Endodermal cell (in vitro differentiated cells): ENCODE results near the gene JMJD7. TPM values are rescaled to one million over a fixed set of nuclear protein-coding genes. Genes with fewer than 3 reads are reported as not detected.

Experiments used
- DNase-seq: peaks from one replicate; pipeline ENCODE4 v3.0.0-alpha.2; 2017
- H3K27ac ChIP-seq: 2 replicates; pipeline ENCODE4 v1.5.1; 2013; ENCODE audit warnings: mild to moderate bottlenecking, low read depth, low read length, moderate library complexity
- H3K27me3 ChIP-seq: 2 replicates; pipeline ENCODE4 v1.6.1; 2013; ENCODE audit warnings: mild to moderate bottlenecking, low read length, moderate library complexity; ENCODE audit not compliant: insufficient read depth, control insufficient read depth, poor library complexity, severe bottlenecking
- H3K36me3 ChIP-seq: 2 replicates; pipeline ENCODE4 v1.7.0; 2013; ENCODE audit warnings: mild to moderate bottlenecking, low read length, moderate library complexity; ENCODE audit not compliant: control insufficient read depth, insufficient read depth
- H3K4me1 ChIP-seq: one replicate; pipeline ENCODE4 v1.7.0; 2013; ENCODE audit warnings: low read length; ENCODE audit not compliant: control insufficient read depth, insufficient read depth
- H3K4me3 ChIP-seq: 2 replicates; pipeline ENCODE4 v1.5.1; 2013; ENCODE audit warnings: mild to moderate bottlenecking, low read length, moderate library complexity
- H3K9ac ChIP-seq: 2 replicates; pipeline ENCODE4 v1.6.1; 2013; ENCODE audit warnings: mild to moderate bottlenecking, low read length, moderate library complexity; ENCODE audit not compliant: poor library complexity, severe bottlenecking; ENCODE audit errors: extremely low read depth
- H3K9me3 ChIP-seq: 2 replicates; pipeline ENCODE4 v1.6.1; 2013; ENCODE audit warnings: mild to moderate bottlenecking, low read length, moderate library complexity; ENCODE audit not compliant: control insufficient read depth
- H3K27ac Mint-ChIP-seq: 2 replicates; pipeline ENCODE4 v1.8.0; 2020; ENCODE audit warnings: mixed read lengths
- H3K27me3 Mint-ChIP-seq: 2 replicates; pipeline ENCODE4 v1.8.0; 2021; ENCODE audit warnings: mild to moderate bottlenecking, mixed read lengths; ENCODE audit not compliant: insufficient read depth
- H3K36me3 Mint-ChIP-seq: 2 replicates; pipeline ENCODE4 v1.8.0; 2020; ENCODE audit warnings: low read depth, mixed read lengths
- H3K4me1 Mint-ChIP-seq: 2 replicates; pipeline ENCODE4 v1.8.0; 2020; ENCODE audit warnings: mixed read lengths
- H3K4me3 Mint-ChIP-seq: 2 replicates; pipeline ENCODE4 v1.8.0; 2020; ENCODE audit warnings: mild to moderate bottlenecking, moderate library complexity, mixed read lengths
- H3K9me3 Mint-ChIP-seq: 2 replicates; pipeline ENCODE4 v1.8.0; 2020; ENCODE audit warnings: mild to moderate bottlenecking, mixed read lengths
- WGBS, 2 experiments: methylation state at CpG; one replicate each; pipeline versions ENCODE4 v1.1.5 to v1.1.7; 2013; ENCODE audit warnings: missing lambda C conversion rate in 2 of 2, mixed read lengths in 1 of 2; ENCODE audit not compliant: insufficient coverage in 1 of 2, insufficient read length in 1 of 2; 5-methylcytosine and 5-hydroxymethylcytosine counted together
- total RNA-seq, 2 donors: library from RNA; stranded (reverse); fragmentation: NEBNext Ultra II Directional in 1 of 2; extraction: Animal tissue kit (Norgen Biotek cat#: 25700) in 1 of 2; gene quantifications; 2 replicates in 1 of 2; 3 replicates in 1 of 2; pipeline ENCODE4 v1.2.1, GENCODE V29; 2021
- TF ChIP-seq, protein P1 (sequence below): fragments of 200-600 bp; sonication (generic); conservative IDR thresholded peaks from 2 replicates; pipeline ENCODE4 v1.5.0; 2021; ENCODE audit warnings: antibody characterized with exemption, mild to moderate bottlenecking

Gene JMJD7
- total RNA-seq, 2 donors from 2014 or later: 18.4 to 22.1 TPM

DNA sequence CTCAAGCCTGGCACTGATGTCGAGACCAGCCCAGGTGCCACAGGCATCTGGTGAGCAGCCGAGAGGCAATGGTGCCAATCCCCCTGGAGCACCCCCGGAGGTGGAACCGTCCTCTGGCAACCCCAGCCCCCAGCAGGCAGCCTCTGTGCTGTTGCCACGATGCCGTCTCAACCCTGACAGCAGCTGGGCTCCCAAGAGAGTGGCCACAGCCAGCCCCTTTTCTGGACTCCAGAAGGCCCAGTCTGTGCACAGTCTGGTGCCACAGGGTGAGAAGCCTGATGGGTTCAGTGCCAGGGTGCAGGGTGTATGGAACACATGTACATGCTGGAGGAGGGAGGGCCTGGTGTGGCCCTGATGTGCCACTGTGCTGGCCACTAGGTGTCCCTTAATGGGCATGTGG lies 4.9 kb upstream of the JMJD7 start:
- peaks cover 1% of the 10 kb centered on the region for H3K4me1 Mint-ChIP-seq
- H3K4me1 ChIP-seq: no peaks in the 10 kb centered on the region
- no peak overlapping the region for H3K4me3 Mint-ChIP-seq

DNA sequence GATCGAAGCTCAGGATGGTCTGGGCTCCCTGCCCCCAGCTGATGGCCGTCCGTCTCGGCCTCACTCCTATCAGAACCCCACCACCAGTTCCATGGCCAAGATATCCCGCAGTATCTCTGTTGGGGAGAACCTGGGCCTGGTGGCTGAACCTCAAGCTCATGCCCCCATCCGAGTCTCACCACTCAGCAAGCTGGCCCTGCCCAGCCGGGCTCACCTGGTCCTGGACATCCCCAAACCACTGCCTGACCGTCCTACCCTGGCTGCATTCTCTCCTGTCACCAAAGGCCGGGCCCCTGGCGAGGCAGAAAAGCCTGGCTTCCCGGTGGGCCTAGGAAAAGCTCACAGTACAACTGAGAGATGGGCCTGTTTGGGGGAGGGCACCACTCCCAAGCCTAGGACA lies 4.4 kb upstream of the JMJD7 start:
- Mint-ChIP-seq H3K4me1 (peaks cover 2% of the 10 kb centered on the region), H3K27me3 (peaks cover 3% of the 10 kb centered on the region), H3K9me3 (no peaks in the 10 kb centered on the region), H3K36me3 (peaks cover 15% of the 10 kb centered on the region), H3K4me3 (no peak overlapping the region), H3K27ac (no peak overlapping the region)
- DNase-seq: no peak
- TF ChIP-seq, protein P1, sequence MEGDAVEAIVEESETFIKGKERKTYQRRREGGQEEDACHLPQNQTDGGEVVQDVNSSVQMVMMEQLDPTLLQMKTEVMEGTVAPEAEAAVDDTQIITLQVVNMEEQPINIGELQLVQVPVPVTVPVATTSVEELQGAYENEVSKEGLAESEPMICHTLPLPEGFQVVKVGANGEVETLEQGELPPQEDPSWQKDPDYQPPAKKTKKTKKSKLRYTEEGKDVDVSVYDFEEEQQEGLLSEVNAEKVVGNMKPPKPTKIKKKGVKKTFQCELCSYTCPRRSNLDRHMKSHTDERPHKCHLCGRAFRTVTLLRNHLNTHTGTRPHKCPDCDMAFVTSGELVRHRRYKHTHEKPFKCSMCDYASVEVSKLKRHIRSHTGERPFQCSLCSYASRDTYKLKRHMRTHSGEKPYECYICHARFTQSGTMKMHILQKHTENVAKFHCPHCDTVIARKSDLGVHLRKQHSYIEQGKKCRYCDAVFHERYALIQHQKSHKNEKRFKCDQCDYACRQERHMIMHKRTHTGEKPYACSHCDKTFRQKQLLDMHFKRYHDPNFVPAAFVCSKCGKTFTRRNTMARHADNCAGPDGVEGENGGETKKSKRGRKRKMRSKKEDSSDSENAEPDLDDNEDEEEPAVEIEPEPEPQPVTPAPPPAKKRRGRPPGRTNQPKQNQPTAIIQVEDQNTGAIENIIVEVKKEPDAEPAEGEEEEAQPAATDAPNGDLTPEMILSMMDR: no peak
- H3K9me3 ChIP-seq: no peaks in the 10 kb centered on the region
- H3K9ac ChIP-seq: no peak overlapping the region
- no peaks in the 10 kb centered on the region for H3K4me1 ChIP-seq
- H3K36me3 ChIP-seq: peaks cover 4% of the 10 kb centered on the region
- no peak overlapping the region for H3K4me3 ChIP-seq
- 93 to 94% methylated on average over 3 to 11 of the region's 11 CpGs for WGBS, 2 experiments
- no peaks in the 10 kb centered on the region for H3K27me3 ChIP-seq
- no peak overlapping the region for H3K27ac ChIP-seq

More for the DNA sequence above, 4.9 kb upstream of the JMJD7 start:
- DNase-seq: no peak
- WGBS, 2 experiments: 91 to 100% methylated on average over 4 to 6 of the region's 6 CpGs
- Histone ChIP-seq H3K9ac (no peak overlapping the region), H3K27ac (no peak overlapping the region), H3K9me3 (no peaks in the 10 kb centered on the region), H3K36me3 (peaks cover 9% of the 10 kb centered on the region), H3K4me3 (no peak overlapping the region), H3K27me3 (no peaks in the 10 kb centered on the region)
- Mint-ChIP-seq H3K9me3 (no peaks in the 10 kb centered on the region), H3K27me3 (peaks cover 3% of the 10 kb centered on the region), H3K27ac (no peak overlapping the region), H3K36me3 (peaks cover 20% of the 10 kb centered on the region)
- TF ChIP-seq, protein P1: peak; percentile 26

DNA sequence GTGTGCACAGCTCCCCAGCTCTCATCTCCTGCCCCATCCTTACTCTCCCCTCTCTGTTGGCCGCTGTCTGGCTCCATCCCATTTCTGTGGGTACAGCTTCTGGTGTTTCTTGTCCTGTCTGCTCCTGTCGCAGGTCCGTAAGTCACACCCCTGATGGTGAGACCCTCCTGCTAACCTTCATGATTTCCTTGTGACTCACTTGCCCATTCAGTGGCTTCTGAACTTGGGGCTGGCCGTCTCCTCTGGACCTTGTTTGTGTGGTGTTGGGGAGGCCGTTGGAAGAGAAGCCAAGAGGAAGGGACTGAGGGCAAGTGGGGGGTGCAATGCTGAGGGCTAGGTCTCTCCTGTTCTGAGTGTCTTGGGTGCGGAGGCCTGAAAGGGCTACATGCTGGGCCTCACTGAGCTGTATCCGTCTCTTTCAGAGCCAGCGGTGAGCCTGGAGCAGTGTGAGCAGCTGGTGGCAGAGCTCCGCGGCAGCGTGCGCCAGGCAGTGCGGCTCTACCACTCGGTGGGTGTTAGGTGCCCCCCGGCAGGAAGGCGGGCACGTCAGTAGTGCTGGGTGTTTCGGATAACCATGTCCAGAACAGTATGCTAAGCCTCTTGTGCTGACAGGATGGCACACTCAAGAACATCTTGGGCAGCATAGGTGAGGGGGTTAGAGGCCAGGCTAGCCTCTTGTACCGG lies 3.7 kb upstream of the JMJD7 start:
- no peak overlapping the region for H3K27ac Mint-ChIP-seq
- WGBS, 2 experiments: 93 to 97% methylated on average over 15 to 19 of the region's 19 CpGs

More for the DNA sequence above, 3.7 kb upstream of the JMJD7 start:
- H3K4me3 Mint-ChIP-seq: no peak overlapping the region
- peaks cover 15% of the 10 kb centered on the region for H3K36me3 Mint-ChIP-seq
- no peaks in the 10 kb centered on the region for H3K36me3 ChIP-seq
- no peak overlapping the region for H3K27ac ChIP-seq
- TF ChIP-seq, protein P1: no peak
- no peaks in the 10 kb centered on the region for H3K27me3 ChIP-seq
- no peak overlapping the region for H3K9ac ChIP-seq
- H3K4me3 ChIP-seq: no peak overlapping the region
- no peak for DNase-seq
- peaks cover 5% of the 10 kb centered on the region for H3K4me1 Mint-ChIP-seq
- H3K9me3 Mint-ChIP-seq: no peaks in the 10 kb centered on the region
- peaks cover 3% of the 10 kb centered on the region for H3K27me3 Mint-ChIP-seq
- no peaks in the 10 kb centered on the region for H3K9me3 ChIP-seq
- H3K4me1 ChIP-seq: peaks cover 4% of the 10 kb centered on the region
